Sigmoid colon (tissue), 7 donors: Measurements from ENCODE around the gene ZMIZ1. TPM values are rescaled to one million over a fixed set of nuclear protein-coding genes. Genes with fewer than 3 reads are reported as not detected.

Experiments used
- DNase-seq: peaks from one replicate; pipeline ENCODE4 v3.0.0-alpha.2; 2019
- H3K27ac ChIP-seq, 4 donors: fragments of 200-600 bp; sonication (generic); one replicate each; pipeline ENCODE4 v1.5.1; 2016 to 2019; ENCODE audit warnings: mild to moderate bottlenecking in 1 of 4
- H3K27me3 ChIP-seq, 3 donors: fragments of 200-600 bp; sonication (generic); one replicate each; pipeline ENCODE4 v1.5.1; 2019; ENCODE audit warnings: mild to moderate bottlenecking in 1 of 3
- H3K36me3 ChIP-seq, 4 donors: fragments of 200-600 bp; sonication (generic); one replicate each; pipeline ENCODE4 v1.5.1; 2016 to 2019
- H3K4me1 ChIP-seq, 4 donors: fragments of 200-600 bp; sonication (generic); one replicate each; pipeline ENCODE4 v1.5.1; 2017 to 2019
- H3K4me3 ChIP-seq, 4 donors: fragments of 200-600 bp; sonication (generic); one replicate each; pipeline ENCODE4 v1.5.1; 2017 to 2019; ENCODE audit warnings: mild to moderate bottlenecking in 2 of 4, moderate library complexity in 1 of 4
- H3K9me3 ChIP-seq, 4 donors: fragments of 200-600 bp in 3 of 4; sonication (generic) in 3 of 4; one replicate each; pipeline versions ENCODE4 v1.5.1 to v1.6.1; 2013 to 2019
- CTCF ChIP-seq, 4 experiments: fragments of 450-650 bp in 3 of 4; fragments of 200-600 bp in 1 of 4; IDR thresholded peaks; one replicate each; pipeline ENCODE4 v1.5.1; 2016 to 2019; ENCODE audit warnings: antibody characterized with exemption in 4 of 4, mild to moderate bottlenecking in 3 of 4, moderate library complexity in 2 of 4
- EP300 ChIP-seq, 4 donors: sonication (generic); formaldehyde crosslinking; IDR thresholded peaks; one replicate each; pipeline ENCODE4 v1.6.1; 2017; ENCODE audit warnings: antibody characterized with exemption in 4 of 4
- POLR2A ChIP-seq, 2 donors: fragments of 450-650 bp; IDR thresholded peaks; one replicate each; pipeline ENCODE4 v1.6.1; 2016; ENCODE audit warnings: antibody characterized with exemption in 2 of 2, mild to moderate bottlenecking in 2 of 2, moderate library complexity in 2 of 2
- POLR2AphosphoS5 ChIP-seq, 4 donors: sonication (generic); formaldehyde crosslinking; IDR thresholded peaks; one replicate each; pipeline ENCODE4 v1.6.1; 2017; ENCODE audit warnings: antibody characterized with exemption in 4 of 4
- WGBS, 2 donors: extraction: QIAGEN DNeasy Blood & Tissue Kit; methylation state at CpG; one replicate each; pipeline ENCODE4 v1.1.7; 2013; 5-methylcytosine and 5-hydroxymethylcytosine counted together
- intact Hi-C: fragments of 100-400 bp; cut with DNase I; formaldehyde crosslinking; loops from one replicate; pipeline ENCODE4 v1.15.1; 2023
- polyA plus RNA-seq, 3 donors: library from polyadenylated mRNA; stranded (reverse); fragments of 200-250 nt; gene quantifications; one replicate each; pipeline ENCODE4 v1.2.3, GENCODE V29; 2013
- total RNA-seq, 4 donors: library from RNA; depleted of rRNA; stranded (reverse); fragments of >200 nt; gene quantifications; one replicate each; pipeline ENCODE4 v1.1.0, GENCODE V29; 2016
- donor health status: healthy with polysubstance abuse.
- donor health status: Bipolar disorder and iron deficiency.
- donor health status: healthy.

ZMIZ1 gene
- total and polyA plus RNA-seq, 7 donors: 17.4 to 49.3 (median 31.5) TPM

- WGBS, 2 donors: 43 to 48% methylated on average over 3 of the region's 3 CpGs
- TF ChIP-seq POLR2AphosphoS5 (IDR thresholded peaks at IDR 0.05) (no peak), EP300 (IDR thresholded peaks at IDR 0.05) (no peak), CTCF (IDR thresholded peaks at IDR 0.05) (no peak), POLR2A (IDR thresholded peaks at IDR 0.05) (no peak)
- intact Hi-C loops: loop anchor here (5.0 kb wide), 1 partner anchor 37 kb away; no protein-coding TSS in a partner anchor
- peaks cover 0 to 100% (median 97%) of the 10 kb centered on the region in 4 donors for H3K4me1 ChIP-seq
- peaks cover 0 to 3% (median 1%) of the 10 kb centered on the region in 4 donors for H3K36me3 ChIP-seq
- no peak overlapping the region for H3K4me3 ChIP-seq
- no peaks in the 10 kb centered on the region for H3K27me3 ChIP-seq
- no peak for DNase-seq
- no peaks in the 10 kb centered on the region for H3K9me3 ChIP-seq
- peak overlapping the region; percentile 85 to 92 (median 88) for H3K27ac ChIP-seq
Observed at GRCh38 chr10:79149345-79149661, 80.5 kb downstream of the ZMIZ1 start.

GRCh38 chr10:79149662-79150443 is 81.1 kb downstream of the ZMIZ1 start:
- H3K27ac ChIP-seq: peak overlapping the region; percentile 85 to 92 (median 88)
- H3K9me3 ChIP-seq: no peaks in the 10 kb centered on the region
- intact Hi-C loops: loop anchor here (2.0 to 5.0 kb wide), 2 partner anchors 38 to 79 kb away; no protein-coding TSS in a partner anchor
- DNase-seq: peak; percentile 92
- H3K4me3 ChIP-seq: no peak overlapping the region
- H3K36me3 ChIP-seq: no peaks in the 10 kb centered on the region
- peaks cover 0 to 100% (median 96%) of the 10 kb centered on the region in 4 donors for H3K4me1 ChIP-seq
- 16 to 25% methylated on average over 27 of the region's 27 CpGs for WGBS, 2 donors
- TF ChIP-seq EP300 (IDR thresholded peaks at IDR 0.05) (no peak), POLR2AphosphoS5 (IDR thresholded peaks at IDR 0.05) (peak; percentile 8 to 43 (median 24))
- H3K27me3 ChIP-seq: no peaks in the 10 kb centered on the region

GRCh38 chr10:79150444-79150754 is 81.6 kb downstream of the ZMIZ1 start:
- Histone ChIP-seq H3K36me3 (no peaks in the 10 kb centered on the region), H3K4me1 (peaks cover 0 to 100% (median 96%) of the 10 kb centered on the region in 4 donors), H3K9me3 (no peaks in the 10 kb centered on the region), H3K27ac (peak overlapping the region; percentile 85 to 92 (median 88)), H3K4me3 (no peak overlapping the region), H3K27me3 (no peaks in the 10 kb centered on the region)
- 79 to 95% methylated on average over 1 of the region's 1 CpG for WGBS, 2 donors
- intact Hi-C loops: loop anchor here (2.0 kb wide), 1 partner anchor 80 kb away; no protein-coding TSS in a partner anchor
- no peak for TF ChIP-seq EP300 (IDR thresholded peaks at IDR 0.05)
- TF ChIP-seq CTCF (IDR thresholded peaks at IDR 0.05): no peak
- TF ChIP-seq POLR2AphosphoS5 (IDR thresholded peaks at IDR 0.05): no peak
- no peak for DNase-seq

- no peaks in the 10 kb centered on the region for H3K9me3 ChIP-seq
- DNase-seq: no peak
- H3K4me1 ChIP-seq: peaks cover 0 to 100% (median 96%) of the 10 kb centered on the region in 4 donors
- intact Hi-C loops: no loop called here
- WGBS, 2 donors: 89 to 91% methylated on average over 7 of the region's 7 CpGs
- peak overlapping the region; percentile 85 to 92 (median 88) for H3K27ac ChIP-seq
- no peak overlapping the region for H3K4me3 ChIP-seq
- no peak for TF ChIP-seq EP300 (IDR thresholded peaks at IDR 0.05)
- no peak for TF ChIP-seq CTCF (IDR thresholded peaks at IDR 0.05)
- TF ChIP-seq POLR2A (IDR thresholded peaks at IDR 0.05): no peak
- TF ChIP-seq POLR2AphosphoS5 (IDR thresholded peaks at IDR 0.05): no peak
- no peaks in the 10 kb centered on the region for H3K36me3 ChIP-seq
- no peaks in the 10 kb centered on the region for H3K27me3 ChIP-seq
Observed at GRCh38 chr10:79152423-79152817, 83.7 kb downstream of the ZMIZ1 start.

- TF ChIP-seq POLR2AphosphoS5 (IDR thresholded peaks at IDR 0.05) (peak in 3 of 4 donors; percentile 14 to 29 (median 28)), EP300 (IDR thresholded peaks at IDR 0.05) (no peak), CTCF (IDR thresholded peaks at IDR 0.05) (no peak), POLR2A (IDR thresholded peaks at IDR 0.05) (no peak)
- Histone ChIP-seq H3K4me1 (peaks cover 0 to 100% (median 96%) of the 10 kb centered on the region in 4 donors), H3K27me3 (no peaks in the 10 kb centered on the region), H3K36me3 (no peaks in the 10 kb centered on the region), H3K9me3 (no peaks in the 10 kb centered on the region), H3K4me3 (no peak overlapping the region), H3K27ac (peak overlapping the region; percentile 85 to 92 (median 88))
- WGBS, 2 donors: 88 to 93% methylated on average over 10 of the region's 10 CpGs
- intact Hi-C loops: no loop called here
- DNase-seq: no peak
Observed at GRCh38 chr10:79153745-79154144, 85.0 kb downstream of the ZMIZ1 start.
